ENCODE measurements around the gene TADA2B. TPM values are rescaled to one million over a fixed set of nuclear protein-coding genes. Genes with fewer than 3 reads are reported as not detected.

TADA2B gene
- total RNA-seq, 1 donor from 2014 or later, result 23.2 TPM

DNA sequence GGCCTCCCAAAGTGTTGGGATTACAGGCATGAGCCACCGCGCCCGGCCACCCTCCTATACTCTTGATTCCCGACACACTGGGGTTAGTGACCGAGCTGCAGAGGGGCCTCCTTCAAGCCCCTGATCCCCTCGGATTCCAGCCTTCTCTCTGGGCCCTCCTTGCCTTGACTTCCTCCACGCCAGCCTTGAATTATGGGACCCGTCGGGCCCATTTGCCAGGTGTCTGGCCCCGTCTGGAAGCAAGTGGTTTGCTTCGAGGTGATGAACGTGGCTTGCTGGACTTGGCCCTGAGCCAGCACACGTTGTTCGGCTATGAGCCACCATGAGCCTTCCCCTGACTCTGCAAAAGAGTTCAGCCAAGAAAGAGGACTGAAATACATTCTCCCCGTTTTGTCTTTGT is 62.1 kb downstream of the TADA2B start:
- H3K36me3 ChIP-seq, result no peaks in the 10 kb centered on the region
- no peaks in the 10 kb centered on the region for H3K27me3 ChIP-seq
- H3K4me3 ChIP-seq, result no peak overlapping the region
- no peak for DNase-seq
- H3K27ac ChIP-seq, result no peak overlapping the region
- TF ChIP-seq, protein P1, sequence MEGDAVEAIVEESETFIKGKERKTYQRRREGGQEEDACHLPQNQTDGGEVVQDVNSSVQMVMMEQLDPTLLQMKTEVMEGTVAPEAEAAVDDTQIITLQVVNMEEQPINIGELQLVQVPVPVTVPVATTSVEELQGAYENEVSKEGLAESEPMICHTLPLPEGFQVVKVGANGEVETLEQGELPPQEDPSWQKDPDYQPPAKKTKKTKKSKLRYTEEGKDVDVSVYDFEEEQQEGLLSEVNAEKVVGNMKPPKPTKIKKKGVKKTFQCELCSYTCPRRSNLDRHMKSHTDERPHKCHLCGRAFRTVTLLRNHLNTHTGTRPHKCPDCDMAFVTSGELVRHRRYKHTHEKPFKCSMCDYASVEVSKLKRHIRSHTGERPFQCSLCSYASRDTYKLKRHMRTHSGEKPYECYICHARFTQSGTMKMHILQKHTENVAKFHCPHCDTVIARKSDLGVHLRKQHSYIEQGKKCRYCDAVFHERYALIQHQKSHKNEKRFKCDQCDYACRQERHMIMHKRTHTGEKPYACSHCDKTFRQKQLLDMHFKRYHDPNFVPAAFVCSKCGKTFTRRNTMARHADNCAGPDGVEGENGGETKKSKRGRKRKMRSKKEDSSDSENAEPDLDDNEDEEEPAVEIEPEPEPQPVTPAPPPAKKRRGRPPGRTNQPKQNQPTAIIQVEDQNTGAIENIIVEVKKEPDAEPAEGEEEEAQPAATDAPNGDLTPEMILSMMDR (IDR thresholded peaks at IDR 0.05), result no peak
- H3K9me3 ChIP-seq, result no peaks in the 10 kb centered on the region
- ATAC-seq, result no peak
- intact Hi-C loops (cut with DNase I), result no loop called here
- peaks cover 21% of the 10 kb centered on the region for H3K4me1 ChIP-seq

DNA sequence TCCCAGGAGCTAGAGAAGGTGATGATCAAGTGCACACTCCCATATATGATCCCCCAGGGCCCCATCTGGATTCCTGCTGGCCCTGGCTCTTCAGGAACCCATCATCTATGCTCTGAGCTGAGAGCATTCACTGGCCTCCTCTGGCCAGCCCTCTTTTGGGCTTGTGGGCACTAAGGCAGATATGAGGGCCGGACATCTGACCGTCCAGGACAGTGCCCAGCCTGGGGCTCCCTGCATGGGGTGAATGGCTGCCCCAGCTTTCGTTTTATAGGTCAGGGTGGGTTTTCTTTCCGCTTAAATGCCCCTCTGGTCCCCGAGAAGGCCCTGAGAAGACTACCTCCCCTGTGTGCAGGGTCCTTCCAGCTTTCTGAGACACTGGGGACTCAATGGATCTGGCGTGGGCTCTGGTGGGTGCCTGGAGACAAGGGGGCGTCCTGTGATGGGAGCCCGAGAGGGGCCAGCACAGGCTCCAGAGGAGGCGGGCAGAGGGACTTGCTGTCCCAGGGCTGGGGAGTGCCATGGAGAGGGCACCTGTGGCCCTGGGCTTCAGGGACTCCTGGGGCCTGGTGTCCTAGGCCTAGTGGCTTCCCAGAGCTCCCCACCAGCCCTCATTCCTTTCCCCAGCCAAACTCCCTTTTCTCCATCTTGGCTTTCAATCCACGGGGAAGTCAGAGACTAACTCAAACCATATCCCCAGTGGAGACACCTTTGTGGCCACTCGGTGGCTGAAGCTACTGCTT is 64.2 kb downstream of the TADA2B start:
- peaks cover 13% of the 10 kb centered on the region for H3K4me1 ChIP-seq
- no peak overlapping the region for H3K4me3 ChIP-seq
- H3K27me3 ChIP-seq, result no peaks in the 10 kb centered on the region
- no peaks in the 10 kb centered on the region for H3K9me3 ChIP-seq
- no peak for ATAC-seq
- intact Hi-C loops (cut with DNase I), result no loop called here
- DNase-seq, result peak; percentile 36
- no peak overlapping the region for H3K27ac ChIP-seq
- no peaks in the 10 kb centered on the region for H3K36me3 ChIP-seq
- TF ChIP-seq, protein P1 (IDR thresholded peaks at IDR 0.05), result no peak

Other genes with a start within 250 kb of the TADA2B start
- gene TBC1D14, start 133.5 kb upstream of the TADA2B start, total RNA-seq, result 51.8 TPM
- gene GRPEL1, start 24.7 kb downstream of the TADA2B start, total RNA-seq, result 27.8 TPM
- gene SORCS2, start 149.2 kb downstream of the TADA2B start, total RNA-seq, result 7.2 TPM